ENCODE data around the gene ZNF613.

DNA sequence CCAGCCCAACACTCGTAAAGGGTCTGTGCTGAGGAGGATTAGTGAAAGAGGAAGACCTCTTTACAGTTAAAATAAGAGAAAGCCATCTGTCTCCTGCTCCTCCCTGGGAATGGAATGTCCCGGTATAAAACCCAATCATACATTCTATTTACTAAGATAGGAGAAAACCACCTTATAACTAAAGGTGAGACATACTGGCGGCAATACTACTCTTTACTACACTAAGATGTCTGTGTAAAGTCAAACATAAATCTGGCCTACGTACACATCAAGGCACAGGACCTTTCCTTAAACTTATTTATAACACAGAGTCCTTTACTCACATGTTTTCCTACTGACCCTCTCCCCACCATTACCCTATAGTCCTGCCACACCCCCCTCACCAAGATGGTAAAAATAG, 56.1 kb downstream of the ZNF613 start:
- TF ChIP-seq CTCF (conservative IDR thresholded peaks at IDR 0.05; ENCODE audit: low read depth, low read length), result no peak
- no peak for TF ChIP-seq EZH2 (IDR thresholded peaks at IDR 0.05; ENCODE audit: low read length, unreplicated experiment)
- TF ChIP-seq EZH2phosphoT487 (IDR thresholded peaks at IDR 0.05; ENCODE audit: borderline replicate concordance, low read length), result no peak
